MCF 10A (cell line): Measurements from ENCODE around the gene NAT8. TPM values are rescaled to one million over a fixed set of nuclear protein-coding genes. Genes with fewer than 3 reads are reported as not detected.
"Not testable (repeated sequence)": the region's sequence is repeated elsewhere in the genome, so short reads cannot be mapped to it uniquely, and the experiment has no call there.

ENCODE experiments used
- BruUV-seq: library from RNA; stranded (reverse); fragments of 400-500 nt; replicated peaks from 2 replicates; lab custom pipeline; 2021; lab: Mats Ljungman, UMichigan
- CTCF ChIA-PET: fragments of 300-600 bp; sonication (Branson Sonifier 250); formaldehyde crosslinking; extraction: SDS; loops from one replicate; lab custom pipeline; 2021; ENCODE audit warnings: antibody characterized with exemption, inconsistent platforms; lab: Yijun Ruan, JAX
- POLR2A ChIA-PET: fragments of 300-600, 350-650 bp; sonication (Branson Sonifier 250); formaldehyde crosslinking; extraction: SDS; loops from one replicate; lab custom pipeline; 2020; ENCODE audit warnings: antibody characterized with exemption, inconsistent platforms; lab: Yijun Ruan, JAX
- DNase-seq: peaks from one replicate; pipeline ENCODE4 v3.0.0-alpha.2; 2018; ENCODE audit not compliant: unreplicated experiment
- H3K27ac Mint-ChIP-seq: one replicate; pipeline ENCODE4 v1.8.0; 2022; ENCODE audit warnings: mild to moderate bottlenecking, low read depth, mixed read lengths; ENCODE audit not compliant: unreplicated experiment
- H3K27me3 Mint-ChIP-seq: one replicate; pipeline ENCODE4 v1.8.0; 2022; ENCODE audit warnings: mixed read lengths; ENCODE audit not compliant: insufficient read depth, unreplicated experiment
- H3K36me3 Mint-ChIP-seq: one replicate; pipeline ENCODE4 v1.8.0; 2022; ENCODE audit warnings: mild to moderate bottlenecking, moderate library complexity, mixed read lengths; ENCODE audit not compliant: insufficient read depth, unreplicated experiment
- H3K4me1 Mint-ChIP-seq: one replicate; pipeline ENCODE4 v1.8.0; 2022; ENCODE audit warnings: mixed read lengths; ENCODE audit not compliant: insufficient read depth, unreplicated experiment
- H3K4me3 Mint-ChIP-seq: one replicate; pipeline ENCODE4 v1.8.0; 2022; ENCODE audit warnings: mild to moderate bottlenecking, moderate library complexity, mixed read lengths; ENCODE audit not compliant: unreplicated experiment
- H3K9me3 Mint-ChIP-seq: one replicate; pipeline ENCODE4 v1.8.0; 2022; ENCODE audit warnings: mixed read lengths; ENCODE audit not compliant: unreplicated experiment
- CTCF ChIP-seq: fragments of 200-600 bp; IDR thresholded peaks from one replicate; pipeline ENCODE4 v1.8.0; 2022; ENCODE audit warnings: antibody characterized with exemption, mild to moderate bottlenecking; ENCODE audit not compliant: unreplicated experiment
- intact Hi-C: fragments of 100-400 bp; cut with micrococcal nuclease; formaldehyde crosslinking; loops from 2 replicates; pipeline ENCODE4 v1.14.1; 2022
- total RNA-seq: library from RNA; stranded (reverse); gene quantifications from 2 replicates; pipeline ENCODE4 v1.2.3, GENCODE V29; 2022

Gene NAT8
- total RNA-seq, 1 experiment from 2014 or later, result not detected

GRCh38 chr2:73654175-73654574 lies 12.0 kb upstream of the NAT8 start:
- CTCF ChIA-PET, result no interaction called here
- BruUV-seq, result no TSS peak
- TF ChIP-seq CTCF, result no peak
- no peak for DNase-seq
- H3K27ac Mint-ChIP-seq, result no peak overlapping the region
- H3K4me1 Mint-ChIP-seq, result no peaks in the 10 kb centered on the region
- no peak overlapping the region for H3K4me3 Mint-ChIP-seq
- POLR2A ChIA-PET, result no interaction called here
- no peaks in the 10 kb centered on the region for H3K36me3 Mint-ChIP-seq
- no peaks in the 10 kb centered on the region for H3K9me3 Mint-ChIP-seq
- intact Hi-C loops, result no loop called here
- peaks cover 27% of the 10 kb centered on the region for H3K27me3 Mint-ChIP-seq

- H3K27ac Mint-ChIP-seq, result no peak overlapping the region
- intact Hi-C loops, result no loop called here
- no peak overlapping the region for H3K4me3 Mint-ChIP-seq
- TF ChIP-seq CTCF, result no peak
- CTCF ChIA-PET, result interaction anchor here (0.6 kb wide), 1 partner anchor 13 kb away, joined by 4 read pairs; no protein-coding TSS in a partner anchor
- H3K9me3 Mint-ChIP-seq, result no peaks in the 10 kb centered on the region
- peaks cover 11% of the 10 kb centered on the region for H3K27me3 Mint-ChIP-seq
- H3K4me1 Mint-ChIP-seq, result no peaks in the 10 kb centered on the region
- no peak for DNase-seq
- H3K36me3 Mint-ChIP-seq, result no peaks in the 10 kb centered on the region
- POLR2A ChIA-PET, result no interaction called here
- BruUV-seq, result no TSS peak
Measured at GRCh38 chr2:73652348-73652747, 10.1 kb upstream of the NAT8 start.

GRCh38 chr2:73651591-73652230 lies 9.5 kb upstream of the NAT8 start:
- ChIA-PET POLR2A (no interaction called here), CTCF (no interaction called here)
- BruUV-seq, result no TSS peak
- no peak for DNase-seq
- no peak overlapping the region for H3K27ac Mint-ChIP-seq
- H3K27me3 Mint-ChIP-seq, result peaks cover 17% of the 10 kb centered on the region
- no peaks in the 10 kb centered on the region for H3K4me1 Mint-ChIP-seq
- H3K4me3 Mint-ChIP-seq, result no peak overlapping the region
- TF ChIP-seq CTCF, result no peak
- no peaks in the 10 kb centered on the region for H3K36me3 Mint-ChIP-seq
- no peaks in the 10 kb centered on the region for H3K9me3 Mint-ChIP-seq
- intact Hi-C loops, result loop anchor here (2.0 kb wide), 1 partner anchor 61 kb away; no protein-coding TSS in a partner anchor

GRCh38 chr2:73647690-73648089 lies 5.5 kb upstream of the NAT8 start:
- H3K4me1 Mint-ChIP-seq, H3K9me3 Mint-ChIP-seq, CTCF ChIA-PET, DNase-seq, POLR2A ChIA-PET, H3K36me3 Mint-ChIP-seq, H3K4me3 Mint-ChIP-seq, H3K27ac Mint-ChIP-seq, BruUV-seq, intact Hi-C loops: not testable (repeated sequence)
- peaks cover 38% of the 10 kb centered on the region for H3K27me3 Mint-ChIP-seq
